HG03354 (cell line): Measurements from ENCODE around the gene NOSTRIN.
"Not testable (repeated sequence)": the region's sequence is repeated elsewhere in the genome, so short reads cannot be mapped to it uniquely, and the experiment has no call there.

ENCODE experiments used
- ATAC-seq: cut with Tn5 transposase; IDR thresholded peaks from one replicate; pipeline ENCODE4 v1.9.1; 2021; ENCODE audit warnings: mild to moderate bottlenecking; ENCODE audit not compliant: unreplicated experiment, poor library complexity, severe bottlenecking

The NOSTRIN gene

DNA sequence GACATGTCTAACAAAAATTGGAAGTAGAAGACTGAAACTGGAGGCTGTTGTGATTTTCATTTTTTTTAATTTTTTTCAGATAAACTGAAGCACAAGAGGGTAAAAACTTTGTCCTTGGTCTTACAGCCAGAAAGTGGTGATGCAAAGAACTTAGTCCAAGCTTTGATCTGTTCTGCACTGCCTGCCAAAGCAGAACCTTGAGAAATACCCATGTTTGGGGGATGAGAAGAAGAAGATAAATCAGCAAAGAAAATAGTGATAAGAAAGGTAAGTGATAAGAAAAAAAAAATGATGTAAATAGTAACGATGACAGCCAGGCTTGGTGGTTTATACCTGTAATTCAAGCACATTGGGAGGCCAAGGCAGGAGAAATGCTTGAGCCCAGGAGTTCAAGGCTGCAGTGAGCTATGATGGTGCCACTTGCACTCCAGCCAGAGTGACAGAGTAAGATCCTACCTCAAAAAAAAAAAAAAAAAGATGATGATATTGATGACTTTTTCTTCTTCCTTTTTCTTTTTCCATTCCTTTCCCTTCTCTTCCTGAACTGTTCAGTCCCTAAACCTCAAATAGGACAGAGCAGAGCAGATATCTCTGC is 14.6 kb upstream of the NOSTRIN start:
- no peak for ATAC-seq

DNA sequence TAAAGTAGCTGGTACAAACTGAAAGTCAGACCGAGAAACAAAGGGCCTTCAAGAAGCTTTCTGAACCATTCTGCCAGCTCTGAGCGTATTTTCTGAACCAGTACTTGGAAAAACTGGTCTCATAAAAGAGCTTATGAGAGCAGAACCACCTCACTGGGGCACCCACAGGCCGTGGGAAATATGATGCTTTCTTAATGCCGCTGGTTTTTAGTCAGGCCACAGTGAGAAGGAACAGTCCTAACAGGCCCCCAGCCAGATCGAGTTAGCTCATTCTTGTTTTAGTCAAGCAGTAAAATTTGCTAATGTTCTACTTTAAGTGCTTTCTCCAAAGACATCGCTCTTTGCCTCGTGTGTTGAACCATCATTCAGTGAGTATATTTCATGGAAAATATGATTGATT is 12.7 kb upstream of the NOSTRIN start:
- ATAC-seq = no peak

DNA sequence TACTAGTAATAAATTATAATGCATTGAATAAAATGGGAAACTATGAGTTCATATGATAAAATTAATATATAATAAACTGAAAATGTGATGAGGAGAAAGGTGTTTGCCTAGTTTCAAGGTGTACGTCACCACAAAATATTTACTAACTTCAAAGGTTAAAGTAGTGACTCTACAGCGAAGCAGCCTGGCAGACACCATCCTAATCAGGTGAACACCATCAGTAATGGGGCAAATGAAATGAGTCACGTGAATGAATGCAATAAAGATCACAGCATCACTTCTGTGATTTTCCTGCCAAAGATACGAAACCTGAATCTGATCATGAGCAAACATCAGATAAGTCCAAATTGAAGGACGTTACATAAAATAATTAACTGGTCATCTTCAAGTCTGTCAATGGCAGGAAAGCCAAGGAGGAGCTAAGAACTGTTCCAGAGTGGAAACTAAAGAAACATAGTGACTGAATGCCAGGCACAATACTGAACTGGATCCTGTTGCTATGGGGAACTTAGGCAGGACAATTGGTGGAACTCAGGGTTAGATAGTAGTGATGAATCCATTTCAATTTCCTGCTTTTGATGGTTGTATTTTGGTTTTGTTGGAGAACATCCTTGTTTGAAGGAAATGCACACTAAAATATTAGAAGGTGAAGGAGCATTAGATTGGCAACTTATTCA is 12.1 kb upstream of the NOSTRIN start:
- no peak for ATAC-seq

DNA sequence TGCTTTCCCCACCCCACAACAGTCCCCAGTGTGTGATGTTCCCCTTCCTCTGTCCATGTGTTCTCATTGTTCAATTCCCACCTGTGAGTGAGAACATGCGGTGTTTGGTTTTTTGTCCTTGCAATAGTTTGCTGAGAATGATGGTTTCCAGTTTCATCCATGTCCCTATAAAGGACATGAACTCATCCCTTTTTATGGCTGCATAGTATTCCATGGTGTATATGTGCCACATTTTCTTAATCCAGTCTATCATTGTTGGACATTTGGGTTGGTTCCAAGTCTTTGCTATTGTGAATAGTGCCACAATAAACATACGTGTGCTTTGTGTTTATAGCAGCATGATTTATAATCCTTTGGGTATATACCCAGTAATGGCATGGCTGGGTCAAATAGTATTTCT is 11.3 kb upstream of the NOSTRIN start:
- ATAC-seq = not testable (repeated sequence)

DNA sequence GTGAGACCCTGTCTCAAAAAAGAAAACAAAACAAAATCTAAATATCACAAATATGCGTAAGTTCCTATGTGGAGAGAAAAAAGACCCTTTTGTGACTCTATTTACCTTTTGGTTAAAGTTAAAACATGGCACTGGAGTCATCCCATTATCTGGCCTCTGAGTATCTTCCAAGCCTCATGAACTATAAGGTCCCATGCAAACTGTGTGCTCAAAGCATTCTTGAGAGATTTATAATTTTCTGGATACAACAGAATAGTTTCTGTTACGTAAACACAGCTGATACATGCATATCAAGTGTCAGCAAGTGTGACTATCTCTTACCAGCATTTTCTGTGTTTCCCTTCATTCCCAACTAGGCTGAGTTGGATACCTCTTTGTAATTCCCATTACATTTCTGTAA is 8.8 kb upstream of the NOSTRIN start:
- ATAC-seq = no peak

DNA sequence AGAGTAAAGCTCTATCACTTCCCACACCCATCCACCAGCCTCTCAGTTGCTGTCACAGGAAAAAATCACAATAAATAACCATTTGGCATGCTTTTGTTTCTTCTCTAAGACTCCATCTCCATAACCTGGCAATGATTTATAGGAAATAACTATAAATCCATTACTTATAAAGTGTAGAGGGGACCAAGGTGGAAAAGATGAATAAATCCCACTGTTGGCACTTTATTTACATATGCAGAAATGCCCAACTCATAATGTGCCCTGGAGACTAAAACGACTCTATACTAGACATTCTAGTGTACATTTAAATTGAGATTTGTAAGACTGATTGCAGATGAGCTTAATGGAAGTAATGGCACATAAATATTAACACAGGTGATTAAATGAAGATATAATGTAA is 7.5 kb upstream of the NOSTRIN start:
- no peak for ATAC-seq

DNA sequence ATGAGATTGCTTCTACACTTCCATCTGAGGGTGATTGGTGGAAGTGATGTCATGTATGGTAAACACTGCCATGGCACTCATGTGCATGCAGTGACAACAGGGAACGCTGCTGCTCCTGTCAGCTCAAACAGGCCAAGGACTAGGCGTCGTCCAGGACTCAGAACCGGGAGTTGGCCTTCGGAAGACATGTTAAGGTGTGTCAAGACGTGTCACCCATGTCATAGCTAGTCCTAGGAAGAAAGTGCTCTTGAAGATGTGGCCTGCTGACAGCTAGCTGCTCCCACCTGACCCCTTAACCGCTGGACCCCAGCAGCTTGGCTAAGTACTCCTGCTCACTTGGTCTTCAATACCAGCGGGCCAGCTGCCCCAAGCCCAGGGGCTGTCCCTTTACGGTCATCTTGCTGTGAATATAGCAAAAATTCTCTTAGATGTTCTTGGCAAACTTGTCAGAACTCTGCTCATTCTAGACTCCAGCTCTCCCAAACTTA is 6.3 kb upstream of the NOSTRIN start:
- no peak for ATAC-seq

DNA sequence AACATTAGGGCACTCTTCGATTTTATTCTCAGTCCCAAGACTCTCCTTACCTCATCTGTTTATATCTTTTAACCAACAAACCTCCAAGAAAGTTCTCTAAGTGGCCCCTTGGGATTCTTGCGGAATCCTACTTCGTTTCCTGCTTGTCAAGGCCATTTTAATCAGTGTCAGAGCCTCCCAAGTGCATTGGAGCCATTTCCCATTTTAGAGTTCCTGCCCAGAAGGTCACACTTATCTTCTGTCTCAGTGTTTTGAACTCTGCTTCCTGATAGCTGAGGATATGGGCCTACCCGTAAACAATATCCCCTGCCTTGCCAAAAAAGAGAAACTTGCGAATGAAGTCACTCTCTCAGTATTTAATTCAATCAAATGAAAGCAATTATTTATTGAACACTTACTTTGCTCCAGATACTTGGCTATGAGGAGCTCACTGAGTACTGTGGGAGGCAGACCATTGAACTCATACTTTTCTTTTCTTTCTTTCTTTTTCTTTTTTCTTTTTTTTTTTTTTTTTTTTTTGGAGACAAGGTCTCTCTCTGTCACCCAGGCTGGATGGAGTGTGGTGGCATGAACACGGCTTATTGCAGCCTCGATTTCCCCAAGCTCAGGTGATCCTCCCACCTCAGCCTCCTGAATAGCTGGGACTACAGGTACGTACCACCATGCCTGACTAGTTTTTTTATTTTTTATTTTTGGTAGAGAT is 5.7 kb upstream of the NOSTRIN start:
- ATAC-seq = no peak

DNA sequence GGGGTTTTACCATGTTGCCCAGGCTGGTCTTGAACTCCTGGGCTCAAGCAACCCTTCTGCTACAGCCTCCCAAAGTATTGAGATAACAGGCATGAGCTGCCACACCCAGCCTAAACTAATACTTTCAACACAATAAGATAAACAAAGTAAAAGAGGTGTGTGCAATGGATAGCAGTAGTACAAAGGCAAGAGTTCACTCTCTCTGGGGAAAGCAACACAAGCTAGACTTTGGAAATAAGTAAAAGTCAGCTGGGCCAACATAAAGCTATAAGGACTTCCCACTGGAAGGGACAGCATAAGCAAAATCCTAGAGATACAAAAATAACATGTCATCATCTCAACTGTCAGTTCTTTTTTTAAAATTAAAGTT is 5.2 kb upstream of the NOSTRIN start:
- ATAC-seq = no peak

DNA sequence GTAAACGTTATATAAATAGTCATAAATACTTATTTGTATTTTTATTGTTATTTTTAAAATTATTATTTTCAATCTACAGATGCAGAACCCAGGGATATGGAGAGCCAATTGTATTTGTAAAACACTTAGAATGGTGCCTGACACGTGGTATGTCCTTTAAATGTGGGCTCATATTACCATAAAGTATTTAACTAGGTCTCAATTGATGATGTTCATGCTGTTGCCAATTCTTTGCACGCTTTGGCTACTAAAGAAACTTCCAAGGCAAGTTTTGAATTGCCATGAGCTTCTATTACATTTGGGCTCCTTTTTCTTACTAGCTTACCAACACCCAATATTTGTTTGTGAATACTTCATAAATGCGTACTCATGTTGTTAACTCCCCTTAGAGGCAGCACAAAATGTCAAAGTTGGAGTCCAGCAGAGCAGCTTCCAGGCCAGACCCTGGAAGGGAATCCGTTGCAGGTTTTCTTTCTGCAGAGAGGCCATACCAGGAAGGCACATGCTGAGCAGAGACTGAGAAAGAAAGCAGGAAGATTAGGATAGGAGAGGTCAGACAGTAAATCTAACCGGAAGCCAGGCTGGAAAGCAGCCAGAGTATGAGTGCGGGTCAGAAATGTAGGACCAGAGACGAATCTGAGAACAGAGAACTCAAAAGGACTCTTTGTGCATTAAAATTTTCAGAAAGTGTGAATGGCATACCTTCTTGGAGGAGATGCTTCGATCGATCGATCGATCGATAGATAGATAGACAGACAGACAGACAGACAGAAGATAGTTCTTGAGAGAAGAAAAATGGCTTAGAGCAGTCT is 4.2 kb upstream of the NOSTRIN start:
- no peak for ATAC-seq

DNA sequence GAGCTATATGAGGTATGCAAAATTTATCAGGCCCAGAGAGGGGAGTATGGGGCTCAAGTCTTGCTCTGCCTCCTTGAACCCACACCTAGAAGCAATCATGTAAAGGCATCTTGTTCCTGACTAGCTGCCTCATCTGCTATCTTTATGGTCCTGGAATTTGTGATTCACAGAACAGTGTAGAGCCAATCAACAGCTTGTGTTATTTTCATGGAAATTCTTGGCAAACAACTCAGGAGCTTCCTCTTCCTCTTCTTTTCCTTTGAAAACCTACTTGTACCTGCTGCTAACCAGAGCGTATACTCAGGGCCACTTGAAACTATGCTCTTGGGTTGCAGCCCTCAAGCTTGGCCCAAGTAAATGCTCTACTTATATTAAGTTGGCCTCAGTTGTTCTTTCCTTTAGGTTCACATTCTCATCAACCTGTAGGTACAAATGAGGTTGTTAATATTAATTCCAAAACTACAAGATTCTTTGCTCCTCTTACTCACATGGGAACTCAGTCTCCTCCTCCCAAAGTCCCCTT is 3.5 kb upstream of the NOSTRIN start:
- ATAC-seq = no peak

DNA sequence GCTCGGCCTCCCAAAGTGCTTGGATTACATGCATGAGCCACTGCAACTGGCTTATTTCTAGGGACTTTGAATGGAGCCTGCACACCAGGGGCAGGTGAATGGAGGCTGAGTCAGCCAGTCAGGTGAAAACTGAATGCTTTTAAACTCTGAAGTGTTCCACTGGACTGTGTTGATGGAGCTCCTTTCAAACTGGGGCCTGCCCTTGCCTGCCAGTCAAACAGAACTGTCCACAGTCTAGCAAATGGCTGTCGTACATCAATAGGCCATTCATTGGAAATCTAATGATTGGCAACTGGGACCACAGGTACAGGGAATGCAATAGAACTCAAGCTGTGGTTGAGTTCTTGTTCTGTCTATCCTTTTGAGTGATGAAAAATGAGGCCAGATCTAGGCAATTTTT is 966 bp upstream of the NOSTRIN start:
- no peak for ATAC-seq

DNA sequence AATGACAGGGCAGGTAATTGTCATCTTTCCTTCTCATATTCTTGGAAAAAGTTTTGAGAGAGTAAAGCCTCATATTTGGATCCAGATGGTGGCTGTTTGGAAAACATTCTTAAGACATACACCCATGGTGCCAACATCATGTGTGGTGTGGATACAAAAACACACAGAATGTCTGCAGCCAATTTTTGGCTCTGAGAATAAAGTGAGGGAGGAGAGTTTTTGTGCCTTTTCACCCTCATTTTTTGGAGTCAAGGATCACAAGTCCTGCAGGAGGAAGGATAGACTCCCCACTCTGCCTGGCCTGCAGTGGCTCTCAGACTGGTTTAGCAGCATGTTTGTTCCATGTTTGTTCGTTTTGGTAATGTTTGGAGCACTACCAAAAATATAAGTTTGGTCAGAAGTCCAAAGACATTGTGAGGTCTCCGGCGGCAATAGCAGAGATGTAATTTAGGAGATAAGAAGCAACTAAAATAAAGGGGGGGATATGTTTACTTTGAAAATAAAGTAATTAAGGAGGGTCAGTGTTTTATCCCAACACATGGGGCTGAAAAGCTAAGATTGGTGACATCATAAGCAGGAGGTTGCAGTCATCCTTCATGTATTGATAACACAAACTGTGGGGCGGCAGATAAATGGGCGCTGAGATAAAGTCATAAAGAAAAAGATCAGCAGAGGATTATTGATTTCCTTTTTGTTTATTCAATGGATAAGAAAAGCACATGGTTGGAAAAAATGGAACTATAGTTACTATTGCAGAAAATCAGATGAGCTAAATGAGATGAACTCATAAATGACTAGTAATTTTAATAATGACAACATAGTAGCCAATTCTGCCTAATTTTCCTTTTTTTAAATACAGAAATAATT is 655 bp downstream of the NOSTRIN start:
- no peak for ATAC-seq

DNA sequence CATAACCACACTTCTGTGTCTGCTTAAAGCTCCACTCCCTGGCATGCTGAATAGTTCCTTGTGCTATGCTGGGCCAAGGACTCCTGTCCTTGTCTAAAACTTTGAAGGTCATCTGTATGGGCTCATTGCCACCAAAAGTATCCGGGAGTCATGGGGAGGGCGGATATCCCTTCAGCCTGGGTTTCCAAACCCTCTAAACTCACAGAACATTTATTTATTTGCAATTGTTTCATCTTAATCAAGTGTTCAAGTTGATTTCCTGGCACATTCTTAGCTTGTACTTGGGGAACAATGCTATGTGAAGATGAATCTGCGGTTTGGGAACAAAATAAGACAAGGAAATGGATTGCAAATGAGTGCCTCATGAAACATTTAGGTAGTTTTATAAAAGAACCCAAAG is 1.8 kb downstream of the NOSTRIN start:
- ATAC-seq = no peak

DNA sequence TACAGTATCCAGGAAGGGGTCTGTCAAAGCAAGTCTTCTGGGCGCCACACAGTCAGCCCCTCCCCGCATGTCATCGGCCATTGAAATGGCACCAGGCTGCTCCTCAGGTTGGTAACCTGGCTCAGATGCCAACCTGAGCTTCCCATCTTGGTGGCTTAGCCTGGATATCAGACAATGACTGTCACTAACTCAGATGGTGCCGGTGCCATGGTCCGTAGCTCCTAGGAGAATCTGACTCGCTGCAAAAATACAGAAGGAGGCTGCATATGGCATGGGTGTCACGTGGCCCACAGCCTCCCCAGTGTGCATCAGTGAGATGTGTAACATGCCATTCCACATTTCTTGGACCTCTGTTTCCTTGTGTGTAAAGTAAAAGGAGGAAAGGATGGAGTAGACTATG is 3.2 kb downstream of the NOSTRIN start:
- ATAC-seq = no peak

DNA sequence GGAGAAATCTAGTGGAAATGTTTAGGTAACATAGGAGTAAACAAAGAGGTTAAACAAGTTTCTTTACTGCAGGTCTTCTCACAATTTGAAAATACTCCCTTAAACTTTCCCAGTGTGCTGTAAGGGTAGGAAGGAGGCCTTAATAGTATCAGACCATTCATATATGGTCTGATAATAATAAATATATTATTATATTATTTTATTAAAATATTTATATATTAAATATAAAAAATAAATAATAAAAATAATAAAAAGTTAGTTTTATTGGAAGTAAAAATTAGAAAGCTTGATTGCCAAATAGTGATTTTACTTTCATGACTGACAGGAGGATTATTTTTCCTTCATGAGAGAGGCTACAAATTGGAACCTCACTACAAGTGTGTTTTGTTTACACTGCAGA is 7.1 kb downstream of the NOSTRIN start:
- no peak for ATAC-seq

DNA sequence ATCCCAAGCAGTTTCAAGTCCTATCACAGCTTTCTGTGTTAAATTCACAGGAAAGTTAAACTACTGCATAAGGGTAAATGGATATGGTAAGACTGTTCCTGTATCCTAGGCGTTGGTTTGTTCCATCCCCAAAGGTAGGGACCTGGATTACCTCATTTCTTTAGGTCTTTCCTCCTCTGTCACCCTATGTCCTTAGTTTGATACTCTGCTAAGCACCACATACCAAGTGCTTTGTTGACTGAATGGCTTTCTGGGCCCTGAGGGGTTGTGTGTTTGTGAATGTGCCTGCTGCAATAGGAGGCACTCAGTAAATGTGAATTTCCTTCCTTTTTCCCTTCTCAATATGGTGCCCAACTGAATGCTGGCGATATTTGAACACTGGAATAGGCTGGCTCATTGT is 7.8 kb downstream of the NOSTRIN start:
- no peak for ATAC-seq

DNA sequence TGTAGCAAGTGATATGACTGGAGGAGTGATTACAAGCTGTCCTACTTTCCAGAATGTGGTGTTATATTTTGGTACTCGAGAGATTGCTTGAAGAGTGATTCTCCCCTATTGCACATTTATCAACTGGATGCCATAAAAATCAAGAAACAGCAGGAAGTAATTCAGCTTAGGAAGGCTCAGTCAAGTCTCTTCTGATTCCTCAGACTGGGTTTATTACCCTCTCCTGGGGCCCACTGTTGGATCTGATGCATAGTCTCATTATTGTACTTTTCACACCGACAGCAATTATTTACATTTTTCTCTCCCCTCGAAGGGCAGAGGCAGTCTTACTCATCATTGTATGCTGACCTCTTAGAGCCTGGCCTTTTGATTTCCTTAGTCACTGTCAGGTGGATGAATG is 9.3 kb downstream of the NOSTRIN start:
- ATAC-seq = no peak

DNA sequence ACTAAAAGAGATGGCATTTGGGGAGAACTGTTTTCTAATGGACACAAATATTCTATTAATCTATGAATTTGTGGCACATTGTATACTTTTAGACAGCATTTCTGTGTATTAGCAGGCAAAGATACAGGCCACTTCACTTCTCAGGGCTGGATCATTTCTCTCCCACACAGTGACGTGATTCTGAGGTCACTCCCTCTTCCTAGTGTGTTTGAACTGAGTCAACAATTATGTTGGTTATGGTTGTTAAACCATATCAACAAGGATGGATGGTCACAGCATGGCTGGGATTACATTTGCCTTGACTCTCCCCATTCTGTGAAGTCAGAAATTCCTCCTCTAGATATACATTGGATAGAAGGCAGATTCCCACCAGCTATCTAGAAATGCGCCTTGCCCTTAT is 11.6 kb downstream of the NOSTRIN start:
- no peak for ATAC-seq
